Measurements from ENCODE around the gene NOTO. TPM values are rescaled to one million over a fixed set of nuclear protein-coding genes. Genes with fewer than 3 reads are reported as not detected.

NOTO gene
- total RNA-seq, 1 experiment from 2014 or later, result 0.41 TPM

GRCh38 chr2:73232403-73233153 is 30.2 kb downstream of the NOTO start:
- POLR2A ChIA-PET (ENCODE audit: low non-redundant PET), result no interaction called here
- no peaks in the 10 kb centered on the region for H3K27me3 ChIP-seq (replicated peaks; ENCODE audit: insufficient read depth, low read depth, low read length, poor library complexity)
- H3K9me3 ChIP-seq (ENCODE audit: low read depth, low read length, poor library complexity, severe bottlenecking), result no peaks in the 10 kb centered on the region
- H3K4me1 ChIP-seq (ENCODE audit: insufficient read depth, low read length, poor library complexity, severe bottlenecking), result peaks cover 12% of the 10 kb centered on the region
- TF ChIP-seq CTCF (conservative IDR thresholded peaks at IDR 0.05; ENCODE audit: low read depth, low read length) (no peak), EZH2 (IDR thresholded peaks at IDR 0.05; ENCODE audit: borderline replicate concordance, low read depth, low read length, poor library complexity, severe bottlenecking) (no peak)
- intact Hi-C loops (cut with micrococcal nuclease; ENCODE audit: unreplicated experiment), result no loop called here
- no TSS peak for BruUV-seq (replicated peaks)
- CTCF ChIA-PET, result interaction anchor here (0.8 to 1.3 kb wide), 3 partner anchors 20 to 58 kb away, joined by 3 to 6 read pairs (median 3); no protein-coding TSS in a partner anchor
- no peak for DNase-seq (ENCODE audit: low spot score)
- peak overlapping the region; percentile 75 for H3K4me3 ChIP-seq (ENCODE audit: low read depth, low read length, poor library complexity, severe bottlenecking)
- peaks cover 7% of the 10 kb centered on the region for H3K36me3 ChIP-seq (ENCODE audit: insufficient read depth, low read length, poor library complexity, severe bottlenecking)
- H3K27ac ChIP-seq (ENCODE audit: low read depth, low read length, poor library complexity, severe bottlenecking), result peak overlapping the region; percentile 67

- intact Hi-C loops (cut with micrococcal nuclease; ENCODE audit: unreplicated experiment), result no loop called here
- ChIA-PET CTCF (interaction anchor here (0.8 to 1.3 kb wide), 3 partner anchors 21 to 57 kb away, joined by 3 to 6 read pairs (median 3); no protein-coding TSS in a partner anchor), POLR2A (ENCODE audit: low non-redundant PET) (no interaction called here)
- Histone ChIP-seq H3K27me3 (replicated peaks; ENCODE audit: insufficient read depth, low read depth, low read length, poor library complexity) (no peaks in the 10 kb centered on the region), H3K9me3 (ENCODE audit: low read depth, low read length, poor library complexity, severe bottlenecking) (no peaks in the 10 kb centered on the region), H3K27ac (ENCODE audit: low read depth, low read length, poor library complexity, severe bottlenecking) (peak within 1 kb of the TSS; percentile 93), H3K36me3 (ENCODE audit: insufficient read depth, low read length, poor library complexity, severe bottlenecking) (peaks cover 11% of the 10 kb centered on the region), H3K4me3 (ENCODE audit: low read depth, low read length, poor library complexity, severe bottlenecking) (peak within 1 kb of the TSS; percentile 75), H3K4me1 (ENCODE audit: insufficient read depth, low read length, poor library complexity, severe bottlenecking) (peaks cover 12% of the 10 kb centered on the region)
- TF ChIP-seq CTCF (conservative IDR thresholded peaks at IDR 0.05; ENCODE audit: low read depth, low read length) (no peak), EZH2 (IDR thresholded peaks at IDR 0.05; ENCODE audit: borderline replicate concordance, low read depth, low read length, poor library complexity, severe bottlenecking) (no peak)
- no TSS peak for BruUV-seq (replicated peaks)
- DNase-seq (ENCODE audit: low spot score), result peak; percentile 100
These were observed 31.0 kb downstream of the NOTO start, which contains the start of gene PRADC1 for GRCh38 chr2:73233154-73233931. PRADC1 (minus strand) TSS chr2:73233239; CDS start chr2:73233160, 79 bp downstream.

- peaks cover 12% of the 10 kb centered on the region for H3K4me1 ChIP-seq (ENCODE audit: insufficient read depth, low read length, poor library complexity, severe bottlenecking)
These were observed 31.8 kb downstream of the NOTO start, which contains the start of gene CCT7 for GRCh38 chr2:73233932-73234832. CCT7 (plus strand) TSS chr2:73234308; CDS start chr2:73234379, 71 bp downstream.

More at GRCh38 chr2:73233932-73234832, 31.8 kb downstream of the NOTO start, which contains the start of gene CCT7:
- intact Hi-C loops (cut with micrococcal nuclease; ENCODE audit: unreplicated experiment), result no loop called here
- Histone ChIP-seq H3K4me3 (ENCODE audit: low read depth, low read length, poor library complexity, severe bottlenecking) (peak within 1 kb of the TSS; percentile 75), H3K27ac (ENCODE audit: low read depth, low read length, poor library complexity, severe bottlenecking) (peak within 1 kb of the TSS; percentile 93), H3K9me3 (ENCODE audit: low read depth, low read length, poor library complexity, severe bottlenecking) (no peaks in the 10 kb centered on the region), H3K36me3 (ENCODE audit: insufficient read depth, low read length, poor library complexity, severe bottlenecking) (peaks cover 20% of the 10 kb centered on the region), H3K27me3 (replicated peaks; ENCODE audit: insufficient read depth, low read depth, low read length, poor library complexity) (no peaks in the 10 kb centered on the region)
- no peak for TF ChIP-seq CTCF (conservative IDR thresholded peaks at IDR 0.05; ENCODE audit: low read depth, low read length)
- TF ChIP-seq EZH2 (IDR thresholded peaks at IDR 0.05; ENCODE audit: borderline replicate concordance, low read depth, low read length, poor library complexity, severe bottlenecking), result no peak
- peak; percentile 97 for DNase-seq (ENCODE audit: low spot score)
- BruUV-seq (replicated peaks), result TSS peak; percentile 68
- ChIA-PET POLR2A (ENCODE audit: low non-redundant PET) (no interaction called here), CTCF (interaction anchor here (0.6 kb wide), 1 partner anchor 231 kb away, joined by 6 read pairs; no protein-coding TSS in a partner anchor)
